Keratinocyte (primary cell): ENCODE measurements around the gene GCK. TPM values are rescaled to one million over a fixed set of nuclear protein-coding genes. Genes with fewer than 3 reads are reported as not detected.

Experiments used
- DNase-seq: peaks from one replicate; pipeline ENCODE4 v3.0.0-alpha.2; 2011; ENCODE audit warnings: low read depth, missing footprints, low spot score
- FAIRE-seq: peaks from 2 replicates; lab custom pipeline; 2011; peaks lifted over from hg19 to GRCh38; lab: Jason Lieb, UNC
- H2AFZ ChIP-seq: 2 replicates; pipeline ENCODE4 v1.6.0; 2012; ENCODE audit warnings: low read length, control low read depth, inconsistent platforms; ENCODE audit not compliant: control insufficient read depth
- H3K27ac ChIP-seq: 2 replicates; pipeline ENCODE4 v1.5.1; 2011; ENCODE audit warnings: low read length; ENCODE audit not compliant: control insufficient read depth, insufficient read depth
- H3K27me3 ChIP-seq: 3 replicates; pipeline ENCODE4 v1.6.0; 2011; ENCODE audit warnings: low read length; ENCODE audit not compliant: control insufficient read depth, insufficient read depth; ENCODE audit errors: extremely low read depth
- H3K36me3 ChIP-seq, 2 experiments: 2 replicates in 1 of 2; 3 replicates in 1 of 2; pipeline ENCODE4 v1.5.1; 2011; ENCODE audit warnings: low read length in 2 of 2, mild to moderate bottlenecking in 1 of 2; ENCODE audit not compliant: control insufficient read depth in 2 of 2, insufficient read depth in 2 of 2; ENCODE audit errors: extremely low read depth in 1 of 2
- H3K4me1 ChIP-seq: 3 replicates; pipeline ENCODE4 v1.5.1; 2011; ENCODE audit warnings: low read length; ENCODE audit not compliant: control insufficient read depth, insufficient read depth; ENCODE audit errors: extremely low read depth
- H3K4me2 ChIP-seq: 3 replicates; pipeline ENCODE4 v1.6.0; 2011; ENCODE audit warnings: low read depth, low read length; ENCODE audit not compliant: control insufficient read depth, insufficient read depth; ENCODE audit errors: extremely low read depth
- H3K4me3 ChIP-seq, 3 experiments: fragments of 200-600 bp in 1 of 3; sonication (generic) in 1 of 3; 2 replicates in 2 of 3; 3 replicates in 1 of 3; pipeline ENCODE4 v1.5.1; 2011 to 2016; ENCODE audit warnings: low read length in 3 of 3, mild to moderate bottlenecking in 3 of 3, control low read depth in 2 of 3, inconsistent platforms in 1 of 3, low read depth in 1 of 3, mixed read lengths in 1 of 3, mixed run types in 1 of 3, moderate library complexity in 1 of 3; ENCODE audit not compliant: control insufficient read depth in 2 of 3, insufficient read depth in 2 of 3; ENCODE audit errors: extremely low read depth in 1 of 3
- H3K79me2 ChIP-seq: 2 replicates; pipeline ENCODE4 v1.6.0; 2012; ENCODE audit warnings: low read length; ENCODE audit not compliant: control insufficient read depth, insufficient read depth
- H3K9ac ChIP-seq: 3 replicates; pipeline ENCODE4 v1.6.0; 2011; ENCODE audit warnings: low read length; ENCODE audit not compliant: control insufficient read depth, insufficient read depth; ENCODE audit errors: extremely low read depth
- H3K9me1 ChIP-seq: 3 replicates; pipeline ENCODE4 v1.6.0; 2011; ENCODE audit warnings: low read length; ENCODE audit not compliant: control insufficient read depth, insufficient read depth; ENCODE audit errors: extremely low read depth
- H3K9me3 ChIP-seq: 2 replicates; pipeline ENCODE4 v1.5.1; 2012; ENCODE audit warnings: low read depth, low read length; ENCODE audit not compliant: control insufficient read depth
- H4K20me1 ChIP-seq: 3 replicates; pipeline ENCODE4 v1.6.0; 2011; ENCODE audit warnings: low read length; ENCODE audit not compliant: control insufficient read depth, insufficient read depth; ENCODE audit errors: extremely low read depth
- CTCF ChIP-seq, 3 experiments: IDR thresholded peaks in 1 of 3; conservative IDR thresholded peaks in 1 of 3; optimal IDR thresholded peaks in 1 of 3; 2 replicates in 2 of 3; 3 replicates in 1 of 3; pipeline versions ENCODE3 to v1.5.1; 2011; ENCODE audit warnings: low read length in 3 of 3, mild to moderate bottlenecking in 3 of 3, moderate library complexity in 2 of 3, control low read depth in 1 of 3, inconsistent platforms in 1 of 3; ENCODE audit not compliant: insufficient read depth in 2 of 3; ENCODE audit errors: extremely low read depth in 1 of 3
- EZH2 ChIP-seq: IDR thresholded peaks from one replicate; pipeline ENCODE4 v1.6.1; 2012; ENCODE audit warnings: inconsistent platforms, mild to moderate bottlenecking, low read length, moderate library complexity
- dilution Hi-C: fragments of 300-500 bp; cut with MboI; formaldehyde crosslinking; loops from one replicate; pipeline ENCODE4 v1.7.0; 2020; ENCODE audit warnings: low sequenced_read_pairs; ENCODE audit not compliant: extremely low pct_ligation_motif_present
- polyA plus RNA-seq, 5 experiments: library from polyadenylated mRNA; depleted of rRNA in 3 of 5; stranded (reverse) in 3 of 5; stranded (forward) in 1 of 5; unstranded in 1 of 5; fragments of >200 nt; gene quantifications; 1 replicate in 1 of 5; 2 replicates in 3 of 5; 3 replicates in 1 of 5; pipeline versions ENCODE4 v1.2.1 to v1.2.3, GENCODE V29; 2011 to 2012; ENCODE audit warnings: missing spikeins in 2 of 5, low read depth in 1 of 5, low replicate concordance in 1 of 5

GCK gene
- polyA plus RNA-seq, 1 donor (not counting 4 experiments of a cell fraction or from before 2014, with no cell fraction given) = not detected

- H4K20me1 ChIP-seq = no peaks in the 10 kb centered on the region
- no peak overlapping the region for H3K4me3 ChIP-seq
- no peak overlapping the region for H3K27ac ChIP-seq
- no peaks in the 10 kb centered on the region for H3K27me3 ChIP-seq
- peaks cover 4 to 19% of the 10 kb centered on the region in 2 experiments for H3K36me3 ChIP-seq
- TF ChIP-seq EZH2 = no peak
- no peak for TF ChIP-seq CTCF (optimal IDR thresholded peaks at IDR 0.05 in 1 of 3, IDR thresholded peaks at IDR 0.05 in 1 of 3, conservative IDR thresholded peaks at IDR 0.05 in 1 of 3; ENCODE audit: extremely low read depth in 1 of 3, insufficient read depth in 2 of 3, low read length in 3 of 3)
- H3K9me1 ChIP-seq = no peaks in the 10 kb centered on the region
- dilution Hi-C loops = no loop called here
- H3K9me3 ChIP-seq = no peaks in the 10 kb centered on the region
- H3K79me2 ChIP-seq = no peaks in the 10 kb centered on the region
- FAIRE-seq (no peak), DNase-seq (no peak)
- H2AFZ ChIP-seq = no peak overlapping the region
- no peak overlapping the region for H3K9ac ChIP-seq
- H3K4me1 ChIP-seq = no peaks in the 10 kb centered on the region
- no peak overlapping the region for H3K4me2 ChIP-seq
These were observed 26.8 kb upstream of the GCK start for GRCh38 chr7:44216019-44216418.

- no peak overlapping the region for H3K4me3 ChIP-seq
- dilution Hi-C loops = no loop called here
- no peak for DNase-seq
These were observed 26.3 kb upstream of the GCK start for GRCh38 chr7:44215531-44215930.

More at GRCh38 chr7:44215531-44215930, 26.3 kb upstream of the GCK start:
- no peaks in the 10 kb centered on the region for H3K9me1 ChIP-seq
- H3K27me3 ChIP-seq = no peaks in the 10 kb centered on the region
- no peaks in the 10 kb centered on the region for H3K9me3 ChIP-seq
- no peak overlapping the region for H3K27ac ChIP-seq
- no peak overlapping the region for H3K9ac ChIP-seq
- H3K36me3 ChIP-seq = peaks cover 4 to 23% of the 10 kb centered on the region in 2 experiments
- no peak overlapping the region for H2AFZ ChIP-seq
- no peak overlapping the region for H3K4me2 ChIP-seq
- TF ChIP-seq CTCF (optimal IDR thresholded peaks at IDR 0.05 in 1 of 3, IDR thresholded peaks at IDR 0.05 in 1 of 3, conservative IDR thresholded peaks at IDR 0.05 in 1 of 3; ENCODE audit: extremely low read depth in 1 of 3, insufficient read depth in 2 of 3, low read length in 3 of 3) = no peak
- TF ChIP-seq EZH2 = no peak
- no peaks in the 10 kb centered on the region for H4K20me1 ChIP-seq
- H3K79me2 ChIP-seq = no peaks in the 10 kb centered on the region
- no peaks in the 10 kb centered on the region for H3K4me1 ChIP-seq
- FAIRE-seq = no peak
